NCI-H1436 (cell line): Measurements from ENCODE around the gene PREB.

Source experiments
- DNase-seq: peaks from one replicate; lab custom pipeline; 2025; lab: John Stamatoyannopoulos, UW

Gene PREB

DNA sequence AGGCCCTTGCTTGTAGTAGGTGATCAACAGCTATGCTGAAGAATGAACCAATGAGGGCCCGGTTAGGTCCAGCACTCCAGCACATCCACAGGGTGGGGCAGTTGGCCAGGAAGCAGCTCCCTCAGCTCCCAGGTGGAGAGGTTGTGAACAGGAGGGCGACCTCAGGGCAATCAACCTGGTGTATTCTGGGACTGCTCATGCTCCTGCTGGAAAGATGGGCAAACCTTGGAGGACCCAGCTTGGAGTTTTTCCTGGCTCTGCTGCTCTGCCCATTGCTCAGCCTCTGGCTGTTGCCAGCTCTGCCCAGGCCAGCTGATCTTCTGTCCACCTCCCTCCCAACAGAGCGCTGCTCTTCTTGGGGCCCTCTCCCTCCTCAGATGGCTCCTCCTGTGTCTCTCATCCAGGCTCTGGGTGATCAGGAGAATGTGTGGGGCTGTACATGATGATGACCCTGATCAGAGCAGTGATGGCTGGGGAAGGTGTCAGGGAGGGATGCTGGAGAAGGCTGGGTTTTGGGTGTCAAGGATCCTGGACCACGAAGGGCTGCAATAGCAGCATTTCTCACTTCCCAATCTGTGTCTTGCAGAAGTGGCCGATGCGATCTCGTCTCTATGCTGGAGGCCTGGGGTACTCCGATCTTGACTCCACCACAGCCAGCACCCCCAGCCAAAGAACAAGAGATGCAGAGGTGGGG is 17.8 kb upstream of the PREB start:
- no peak for DNase-seq

DNA sequence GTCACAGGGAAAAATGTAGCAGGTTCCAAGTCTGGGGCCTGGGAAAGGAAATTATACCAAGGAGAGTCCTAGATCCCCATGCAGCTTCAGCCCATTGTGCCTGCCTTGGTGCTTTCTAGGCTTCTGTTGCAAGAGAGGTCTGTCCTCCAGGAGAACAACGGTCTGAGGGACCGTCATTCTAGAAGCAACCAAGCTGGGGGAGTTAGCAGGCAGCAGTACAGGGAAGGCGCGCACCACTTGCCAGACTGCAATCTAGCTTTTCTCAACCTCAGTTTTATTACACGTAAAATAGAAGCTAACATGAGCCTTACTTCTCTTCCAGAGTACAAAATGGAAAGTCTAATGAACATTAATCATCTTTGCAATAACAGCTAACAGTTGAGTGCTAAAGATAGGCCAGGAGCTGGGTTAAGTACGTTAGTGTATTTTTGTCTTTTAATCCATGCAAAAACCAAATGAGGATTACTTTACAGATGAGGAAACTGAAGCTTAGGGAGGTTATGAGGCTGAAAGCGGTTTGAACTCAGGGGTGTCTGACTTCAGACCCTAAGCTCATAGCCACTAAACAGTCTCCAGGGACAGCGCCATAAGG is 16.3 kb upstream of the PREB start:
- no peak for DNase-seq

DNA sequence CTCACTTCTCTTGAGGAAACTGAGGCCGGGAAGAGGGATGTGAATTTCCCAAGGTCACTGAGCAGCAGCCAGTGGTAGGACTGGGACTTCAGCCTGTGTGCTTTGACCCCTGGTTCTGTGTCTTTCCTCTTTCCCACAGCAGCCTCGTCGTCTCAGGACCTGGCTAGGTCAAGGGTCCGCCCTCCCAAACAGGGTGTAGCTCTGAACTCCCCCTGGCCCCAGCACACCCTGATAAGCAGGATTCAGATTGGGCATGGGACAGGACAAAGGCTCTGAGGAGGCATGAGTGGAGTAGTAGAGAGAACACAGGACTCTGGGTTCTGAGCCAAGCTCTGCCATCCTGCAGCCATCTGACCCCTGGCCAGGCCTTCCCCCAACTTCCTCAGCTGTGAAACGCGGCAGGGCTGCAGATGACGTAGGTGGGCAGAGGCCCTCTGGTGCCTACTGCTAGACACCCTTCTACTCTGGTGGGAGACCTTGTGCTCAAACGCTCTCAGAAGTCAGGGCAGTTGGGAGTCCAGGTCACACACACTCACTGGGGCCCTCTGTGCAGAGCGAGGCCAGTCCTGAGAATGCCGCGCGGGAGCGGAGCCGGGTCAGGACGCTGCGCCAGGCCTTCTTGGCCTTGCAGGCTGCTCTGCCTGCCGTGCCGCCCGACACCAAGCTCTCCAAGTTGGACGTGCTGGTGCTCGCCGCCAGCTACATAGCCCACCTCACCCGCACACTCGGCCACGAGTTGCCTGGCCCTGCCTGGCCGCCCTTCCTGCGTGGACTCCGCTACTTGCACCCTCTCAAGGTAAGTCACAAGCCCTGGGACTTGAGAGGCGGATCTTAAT is 15.4 kb upstream of the PREB start:
- no peak for DNase-seq

DNA sequence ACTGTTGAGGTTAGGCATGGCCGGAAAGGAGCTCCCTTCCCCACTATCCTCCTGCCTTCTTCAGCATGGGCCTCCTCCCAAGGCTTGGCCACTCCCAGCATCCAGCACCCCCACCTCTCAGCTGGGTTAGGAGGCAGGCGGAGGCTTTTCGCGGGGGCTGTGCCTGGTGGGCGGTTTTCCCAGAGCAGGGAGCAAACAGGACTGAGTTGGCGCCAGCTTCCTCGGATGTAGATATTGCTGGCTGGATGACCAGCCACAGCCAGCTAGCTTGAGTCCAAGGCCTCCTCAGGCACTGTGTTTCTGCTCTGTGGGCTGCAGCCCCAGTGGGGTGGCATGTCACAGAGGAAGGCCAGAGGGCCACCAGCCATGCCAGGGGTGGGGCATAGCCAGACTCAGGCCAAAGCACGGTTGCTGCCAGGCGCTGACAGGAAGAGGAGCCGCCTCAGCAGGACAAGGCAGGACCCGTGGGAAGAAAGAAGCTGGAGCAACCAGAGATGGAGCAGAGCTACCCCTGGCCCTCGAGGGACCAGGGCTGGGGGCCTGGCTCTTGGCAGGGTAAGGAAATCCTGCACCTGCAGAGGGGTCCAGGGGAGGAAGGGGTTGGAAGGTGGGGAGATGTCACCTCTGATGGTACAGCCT is 14.5 kb upstream of the PREB start, which contains the start of gene TCF23:
Gene TCF23, plus strand, starts transcription at position 204 of the 639 bp plus-strand sequence. Its CDS starts 130 bp downstream, at position 334.
- DNase-seq = no peak

DNA sequence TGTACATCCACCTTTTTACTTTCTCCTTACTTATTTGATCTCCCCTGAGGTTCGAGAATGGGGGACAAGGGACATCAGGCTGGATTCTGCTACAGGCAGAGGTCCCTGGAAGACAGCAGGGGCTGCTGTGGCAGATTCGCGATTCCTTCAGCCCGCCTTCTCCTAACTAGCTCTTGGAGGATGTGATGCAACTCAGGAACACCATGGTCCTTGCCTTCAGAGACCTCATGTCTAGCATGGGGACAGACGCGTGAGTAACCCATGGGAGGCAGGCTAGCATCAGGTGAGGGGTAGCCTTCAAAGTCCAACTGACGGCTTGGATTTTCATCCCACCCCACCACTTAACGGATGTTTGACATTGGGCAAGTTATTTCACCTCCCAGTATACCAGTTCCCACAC is 13.5 kb upstream of the PREB start:
- no peak for DNase-seq

DNA sequence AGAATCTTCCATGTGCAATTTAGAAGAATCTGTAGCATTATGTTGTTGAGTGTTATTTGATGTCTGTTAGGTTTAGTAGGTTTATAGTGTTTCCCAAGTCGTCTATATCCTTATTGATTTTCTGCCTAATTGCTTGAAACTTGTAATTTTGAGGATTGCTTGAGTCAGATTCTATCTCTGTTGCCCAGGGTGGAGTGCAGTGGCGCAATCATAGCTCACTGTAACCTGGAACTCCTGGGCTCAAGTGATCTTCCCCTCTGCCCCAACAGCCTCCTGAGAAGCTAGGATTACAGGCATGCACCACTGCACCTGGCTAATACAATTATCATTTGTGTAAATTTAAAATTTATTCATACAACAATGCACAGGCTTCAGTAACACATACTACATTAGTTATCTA is 11.2 kb upstream of the PREB start:
- DNase-seq = no peak

DNA sequence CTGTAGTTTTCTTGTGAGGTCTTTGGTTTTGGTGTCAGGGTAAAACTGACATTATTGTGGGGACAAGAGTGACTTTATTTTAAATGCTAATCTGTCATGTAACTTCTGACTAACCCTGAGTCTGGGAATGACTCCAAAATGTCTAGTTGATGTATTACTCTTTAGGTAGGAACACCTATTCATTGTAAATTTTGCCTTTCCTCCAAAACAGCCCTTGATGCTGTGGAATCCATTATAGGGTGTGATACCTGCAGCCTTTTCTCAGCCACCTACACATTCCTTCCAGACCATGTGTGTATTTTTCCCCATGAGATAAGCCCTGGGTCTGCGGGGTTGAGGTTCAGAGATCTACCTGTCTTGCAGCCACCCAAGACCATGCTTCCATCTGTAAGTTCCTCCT is 8.8 kb upstream of the PREB start:
- no peak for DNase-seq

DNA sequence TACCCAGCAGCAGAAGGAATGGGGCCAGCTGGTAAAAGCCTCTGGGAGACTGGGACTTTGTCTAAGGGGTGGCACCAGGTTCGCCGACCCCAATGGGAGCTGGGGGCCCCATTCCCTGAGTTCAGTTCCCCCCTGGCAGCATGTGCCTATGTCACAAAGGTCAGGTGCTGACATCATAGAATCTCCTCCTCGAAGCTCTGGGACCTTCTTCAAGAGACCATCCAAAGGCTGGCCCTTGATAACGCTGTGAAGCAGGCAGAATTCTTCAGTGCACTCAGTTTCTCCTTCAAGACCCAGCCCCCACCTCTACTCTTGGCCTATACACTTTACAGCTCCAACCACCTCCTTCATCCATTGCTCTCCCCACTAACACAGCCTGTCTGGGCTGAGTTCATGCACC is 4.9 kb upstream of the PREB start, which contains the start of gene PRR30:
Gene PRR30, minus strand, starts transcription at position 101 of the 400 bp plus-strand sequence. CDS start 1,081 bp downstream, outside the sequence.
- no peak for DNase-seq

DNA sequence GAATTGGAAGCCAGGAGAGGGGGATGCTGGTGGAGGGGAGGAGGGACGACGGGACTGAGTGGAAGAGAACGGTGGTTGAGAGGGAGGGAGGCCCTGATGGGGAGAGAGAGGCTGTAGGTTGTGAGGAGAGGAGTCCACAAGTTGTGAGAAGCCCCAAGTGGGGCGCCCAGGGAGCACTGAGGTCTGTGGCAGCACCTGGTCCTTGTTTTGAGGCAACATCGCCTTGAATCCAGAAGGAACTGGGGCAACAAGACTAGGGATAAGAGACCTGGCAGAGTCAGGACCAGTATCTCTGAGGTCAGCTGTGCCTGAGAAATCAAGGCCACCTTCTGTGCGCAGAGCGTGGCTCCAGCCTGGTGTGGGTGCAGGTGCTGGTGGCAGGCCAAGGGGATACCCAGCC is 3.7 kb upstream of the PREB start:
- no peak for DNase-seq

DNA sequence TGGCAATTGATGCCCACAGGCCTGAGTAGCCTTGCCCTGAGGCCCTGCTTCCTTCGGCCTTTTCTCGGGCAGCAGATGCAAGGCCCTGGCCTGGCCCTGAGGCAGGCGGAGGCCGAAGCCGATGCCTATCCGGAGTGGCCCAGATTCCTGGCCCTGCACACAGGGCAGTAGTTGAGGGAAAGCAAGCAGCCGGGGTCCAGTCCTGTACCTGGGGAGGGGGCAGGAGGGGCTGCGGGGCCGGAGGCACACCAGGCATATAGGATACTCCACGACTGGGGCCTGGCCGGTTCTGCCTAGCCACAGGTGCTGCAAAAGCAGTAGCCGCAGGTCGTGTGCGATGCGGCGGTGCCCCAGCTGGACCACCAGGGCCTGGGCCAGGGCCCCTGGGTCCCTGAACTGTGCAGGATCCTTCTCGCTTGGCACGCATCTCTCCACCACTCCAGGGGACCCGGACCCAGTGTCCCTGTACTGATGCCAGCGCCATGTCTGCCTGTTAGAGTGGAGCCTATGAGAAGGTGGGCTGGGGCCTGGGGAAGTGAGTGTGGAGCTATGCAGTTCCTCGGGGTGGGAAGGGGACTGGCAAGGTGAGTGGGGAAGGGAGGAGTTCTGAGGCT is 3.0 kb upstream of the PREB start:
- no peak for DNase-seq

DNA sequence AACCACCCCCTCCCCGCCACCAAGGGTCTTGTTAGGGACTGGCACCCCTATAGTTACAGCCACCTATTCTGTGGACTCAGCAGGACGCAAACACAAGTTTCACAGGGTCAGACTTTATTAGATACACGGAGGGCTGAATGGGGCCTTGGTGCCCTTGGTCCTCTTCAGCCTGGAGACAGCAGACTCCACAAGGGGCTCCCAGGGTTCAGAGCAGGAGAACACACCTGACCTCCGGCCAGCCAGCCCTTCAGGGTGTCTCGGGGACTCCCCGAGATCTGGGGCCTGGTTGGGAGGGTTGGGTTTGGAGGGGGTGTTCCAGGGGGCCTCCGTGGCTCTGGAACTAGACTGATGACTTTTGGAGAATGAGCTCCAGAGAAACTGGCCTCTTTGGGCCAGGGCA is 2.3 kb upstream of the PREB start:
- DNase-seq = no peak

DNA sequence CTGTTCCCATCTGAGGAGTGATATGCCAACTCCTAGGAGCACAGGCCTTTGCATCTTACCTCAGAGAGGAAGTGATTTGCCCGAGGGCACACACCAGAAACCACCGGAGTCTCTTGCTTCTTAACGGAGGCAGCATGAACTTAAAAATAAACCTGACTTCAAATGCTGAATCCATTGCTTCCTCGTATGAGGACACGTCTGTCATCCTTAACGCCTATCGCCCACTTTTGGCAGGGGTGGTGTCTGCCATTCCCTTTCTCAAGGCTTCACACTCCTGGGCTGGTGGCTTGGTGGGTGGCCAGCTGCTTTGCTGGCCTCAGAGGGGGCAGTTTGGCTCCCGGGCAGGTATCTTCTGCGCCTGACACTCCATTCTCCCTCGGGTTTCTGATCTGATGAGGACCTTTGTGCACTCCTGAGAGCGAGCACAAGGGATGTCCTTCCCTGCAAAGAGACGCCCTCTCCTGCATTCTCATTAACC is 1.1 kb upstream of the PREB start:
- no peak for DNase-seq

DNA sequence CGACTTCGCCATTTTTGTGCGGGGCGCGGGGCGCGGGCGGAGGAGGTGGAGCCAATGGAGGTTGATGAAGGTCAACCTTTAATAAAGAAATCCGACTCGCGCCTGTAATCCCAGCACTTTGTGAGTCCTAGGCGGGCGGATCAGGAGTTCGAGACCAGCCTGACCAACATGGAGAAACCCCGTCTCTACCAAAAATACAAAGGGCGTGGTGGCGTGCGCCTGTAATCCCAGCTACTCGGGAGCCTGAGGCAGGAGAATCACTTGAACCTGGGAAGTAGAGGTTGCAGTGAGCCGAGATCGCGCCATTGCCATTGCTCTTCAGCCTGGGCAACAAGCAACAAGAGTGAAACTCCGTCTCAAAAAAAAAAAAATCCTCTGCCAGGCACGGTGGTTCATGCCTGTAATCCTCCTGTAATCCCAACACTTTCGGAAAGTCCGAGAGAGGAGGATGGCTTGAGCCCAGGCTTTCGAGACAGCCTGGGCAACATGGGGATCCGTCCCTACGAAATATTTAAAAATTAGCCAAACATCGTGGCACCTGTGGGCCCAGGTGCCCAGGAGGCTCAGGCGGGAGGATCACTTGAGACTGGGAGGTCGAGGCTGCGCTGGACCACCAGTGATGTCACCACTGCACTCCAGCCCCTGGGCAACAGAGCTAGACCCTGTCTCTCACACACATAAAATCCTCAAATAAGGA is 493 bp upstream of the PREB start:
- no peak for DNase-seq

DNA sequence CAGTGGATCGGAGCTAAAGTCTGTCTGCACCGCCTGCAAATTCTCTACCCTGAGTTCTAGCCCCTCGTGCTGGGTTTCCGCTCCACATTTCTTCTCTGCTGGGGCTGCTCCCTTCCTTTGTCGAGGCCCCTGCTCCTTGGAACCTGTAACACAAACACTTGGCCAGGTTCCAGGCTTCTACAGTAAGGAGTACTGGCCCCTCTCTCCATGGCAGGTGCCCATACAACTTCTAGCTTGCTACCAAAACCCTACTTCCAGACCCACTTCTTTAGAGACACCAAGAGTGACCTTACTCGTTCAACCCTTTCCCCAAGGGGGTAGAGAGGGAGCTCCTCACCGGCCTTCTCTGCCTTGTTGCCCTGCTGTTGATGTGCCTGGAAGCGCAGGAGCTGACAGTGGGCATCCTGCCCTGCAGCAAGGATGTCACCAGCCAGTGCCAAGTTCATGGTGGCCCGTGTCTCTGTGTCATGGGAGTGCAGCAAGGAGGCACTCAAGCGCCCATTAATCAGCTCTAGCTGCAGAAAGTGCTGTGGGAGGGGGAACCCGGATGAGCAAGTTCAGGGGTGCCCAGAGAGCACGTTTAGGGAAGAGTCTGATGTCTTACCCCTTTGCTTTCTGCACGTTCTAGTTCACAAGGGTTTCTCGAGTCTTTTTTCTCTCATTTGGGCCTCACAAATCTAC is 1.1 kb downstream of the PREB start:
- DNase-seq = no peak

DNA sequence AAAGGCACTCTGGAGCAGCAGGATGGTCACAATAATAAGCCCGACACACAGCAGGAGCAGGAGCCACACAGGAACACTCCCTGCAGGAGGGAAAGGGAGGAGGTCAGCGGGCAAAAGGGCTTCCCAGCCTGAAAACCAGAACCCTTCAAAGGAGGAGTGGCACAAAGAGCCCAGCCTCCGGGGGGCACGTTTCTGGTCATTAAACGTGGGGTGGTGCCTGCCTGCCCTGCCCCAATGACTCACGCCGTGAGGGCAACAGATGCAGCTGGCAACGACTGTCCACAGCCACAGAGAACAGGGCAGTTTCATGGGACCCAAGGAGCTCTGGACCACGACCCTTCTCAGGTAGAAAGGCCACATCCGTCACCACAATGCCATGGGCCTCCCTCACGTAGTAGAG is 3.0 kb downstream of the PREB start:
- no peak for DNase-seq

DNA sequence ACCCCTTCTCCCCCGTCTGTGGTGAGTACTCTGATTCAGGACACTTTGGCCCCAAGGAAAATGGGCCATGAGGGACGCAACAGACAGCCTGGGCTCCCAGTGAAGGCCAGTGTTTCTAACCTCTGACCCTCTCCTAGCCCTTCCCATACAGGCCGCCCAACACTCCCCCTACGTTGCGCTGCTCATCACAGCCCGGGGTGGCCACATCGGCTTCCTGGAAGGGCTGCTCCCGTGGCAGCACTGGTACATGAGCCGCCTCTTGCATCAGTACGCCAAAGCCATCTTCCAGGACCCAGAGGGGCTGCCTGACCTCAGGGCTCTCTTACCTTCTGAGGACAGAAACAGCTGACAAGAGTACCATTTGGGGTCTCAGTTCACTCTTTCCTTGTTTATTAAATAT is 4.0 kb downstream of the PREB start:
- DNase-seq = no peak

DNA sequence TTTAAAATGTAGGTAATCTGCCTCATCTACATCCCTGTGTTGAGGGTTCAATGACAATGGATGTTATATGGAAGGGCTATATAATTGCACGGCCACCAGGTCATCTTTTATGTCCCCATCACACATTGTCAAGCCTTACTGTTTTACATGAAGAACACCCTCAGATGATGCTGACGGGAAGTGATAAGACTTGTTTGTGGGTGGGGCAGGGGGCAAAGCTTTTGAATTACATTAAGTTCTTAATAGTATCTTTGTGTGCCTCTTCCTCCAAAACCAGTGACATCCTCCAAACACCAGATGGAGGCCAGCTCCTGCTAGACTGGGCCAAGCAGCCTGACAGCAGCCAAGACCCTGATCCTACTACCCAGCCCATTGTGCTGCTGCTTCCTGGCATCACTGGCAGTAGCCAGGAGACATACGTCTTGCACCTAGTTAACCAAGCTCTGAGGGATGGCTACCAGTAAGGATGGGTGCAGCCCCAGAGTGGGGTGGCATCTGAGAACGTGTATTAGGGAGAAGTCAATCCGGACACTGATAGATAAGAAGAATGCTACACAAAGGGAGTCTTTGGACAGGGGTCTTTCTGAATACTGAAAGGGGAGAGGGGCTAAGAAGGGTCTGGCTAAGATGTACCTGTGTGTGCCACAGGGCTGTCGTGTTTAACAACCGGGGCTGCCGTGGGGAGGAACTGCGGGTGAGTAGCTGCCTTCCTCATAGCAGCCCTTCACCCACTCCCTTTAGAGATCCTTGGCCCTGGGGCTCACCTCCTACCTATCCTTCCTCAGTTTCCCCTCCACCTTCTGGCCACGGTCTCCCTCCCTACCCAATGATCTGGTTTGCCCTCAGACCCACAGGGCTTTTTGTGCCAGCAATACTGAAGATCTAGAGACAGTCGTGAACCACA is 5.5 kb downstream of the PREB start:
- no peak for DNase-seq

DNA sequence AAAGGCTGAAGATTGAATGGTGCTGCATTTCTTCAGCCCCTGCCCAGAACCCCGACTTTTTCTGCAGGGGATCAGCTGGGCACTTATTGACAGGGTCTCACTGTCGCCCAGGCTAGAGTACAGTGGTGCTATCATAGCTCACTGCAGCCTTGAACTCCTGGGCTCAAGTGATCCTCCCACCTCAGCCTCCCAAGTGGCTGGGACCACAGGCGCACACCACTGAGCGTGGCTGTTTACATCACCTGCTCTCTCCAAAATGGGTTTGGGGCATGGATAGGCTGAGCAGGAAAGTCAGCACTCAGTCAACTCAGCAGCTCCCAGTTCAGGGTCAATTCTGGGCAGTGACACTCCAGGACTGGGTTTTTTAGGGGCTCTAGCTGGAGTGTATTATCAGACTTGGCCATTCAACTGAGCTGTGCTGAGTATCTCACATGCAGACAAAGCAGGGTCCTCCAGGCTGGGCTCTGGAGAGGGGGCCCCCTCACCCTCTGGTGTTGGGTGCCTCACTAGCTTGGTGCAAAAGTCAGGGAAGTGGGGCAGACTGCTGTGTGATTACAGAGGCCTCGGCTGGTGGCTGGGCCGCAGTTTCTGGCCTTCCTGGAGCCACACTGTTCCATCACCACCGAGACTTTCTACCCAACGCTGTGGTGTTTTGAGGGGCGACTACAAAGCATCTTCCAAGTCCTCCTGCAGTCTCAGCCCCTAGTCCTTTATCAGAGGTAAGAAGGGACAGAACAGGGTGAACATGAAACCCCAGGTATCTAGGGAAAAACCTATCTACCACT is 6.4 kb downstream of the PREB start:
- DNase-seq = no peak

DNA sequence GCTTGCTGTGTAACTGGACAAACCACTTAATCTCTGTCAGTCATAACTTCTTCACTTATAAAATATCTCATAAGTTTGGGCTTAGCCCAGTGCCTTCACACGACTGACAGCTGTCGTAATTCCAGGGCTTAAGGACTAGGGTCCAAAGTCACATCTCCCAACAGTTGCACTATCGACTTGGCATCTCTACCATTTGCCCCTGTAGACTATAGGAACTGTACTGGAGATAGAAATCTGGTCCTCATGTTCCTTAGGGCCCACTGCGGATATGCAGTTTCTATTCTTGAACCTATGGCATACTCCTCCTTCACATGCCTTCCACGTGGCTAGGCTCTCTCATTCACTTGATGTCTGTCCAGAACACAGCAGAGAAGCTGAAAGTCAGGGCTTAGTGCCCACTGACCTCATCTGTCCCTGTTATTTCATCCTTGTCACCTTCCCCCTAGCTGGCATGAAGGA is 8.2 kb downstream of the PREB start:
- DNase-seq = no peak
